ENCODE data around the gene BBS9. TPM values are rescaled to one million over a fixed set of nuclear protein-coding genes. Genes with fewer than 3 reads are reported as not detected.

Gene BBS9
- total and polyA plus RNA-seq, 7 donors = 2.4 to 36.6 (median 30.5) TPM

GRCh38 chr7:33099154-33099940, 30.0 kb upstream of the BBS9 start:
- DNase-seq = no peak
- H3K4me3 ChIP-seq = no peak overlapping the region
- peaks cover 7 to 79% (median 51%) of the 10 kb centered on the region in 4 donors for H3K36me3 ChIP-seq
- 67 to 95% methylated on average over 4 of the region's 4 CpGs for WGBS, 2 donors
- H3K4me1 ChIP-seq = peaks cover 0 to 13% (median 2%) of the 10 kb centered on the region in 4 donors
- peak overlapping the region in 1 of 4 donors; percentile 42 for H3K27ac ChIP-seq
- intact Hi-C loops (cut with DNase I) = no loop called here
- no peaks in the 10 kb centered on the region for H3K27me3 ChIP-seq
- TF ChIP-seq, protein P1, sequence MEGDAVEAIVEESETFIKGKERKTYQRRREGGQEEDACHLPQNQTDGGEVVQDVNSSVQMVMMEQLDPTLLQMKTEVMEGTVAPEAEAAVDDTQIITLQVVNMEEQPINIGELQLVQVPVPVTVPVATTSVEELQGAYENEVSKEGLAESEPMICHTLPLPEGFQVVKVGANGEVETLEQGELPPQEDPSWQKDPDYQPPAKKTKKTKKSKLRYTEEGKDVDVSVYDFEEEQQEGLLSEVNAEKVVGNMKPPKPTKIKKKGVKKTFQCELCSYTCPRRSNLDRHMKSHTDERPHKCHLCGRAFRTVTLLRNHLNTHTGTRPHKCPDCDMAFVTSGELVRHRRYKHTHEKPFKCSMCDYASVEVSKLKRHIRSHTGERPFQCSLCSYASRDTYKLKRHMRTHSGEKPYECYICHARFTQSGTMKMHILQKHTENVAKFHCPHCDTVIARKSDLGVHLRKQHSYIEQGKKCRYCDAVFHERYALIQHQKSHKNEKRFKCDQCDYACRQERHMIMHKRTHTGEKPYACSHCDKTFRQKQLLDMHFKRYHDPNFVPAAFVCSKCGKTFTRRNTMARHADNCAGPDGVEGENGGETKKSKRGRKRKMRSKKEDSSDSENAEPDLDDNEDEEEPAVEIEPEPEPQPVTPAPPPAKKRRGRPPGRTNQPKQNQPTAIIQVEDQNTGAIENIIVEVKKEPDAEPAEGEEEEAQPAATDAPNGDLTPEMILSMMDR (IDR thresholded peaks at IDR 0.05) = no peak
- no peak for TF ChIP-seq POLR2A (IDR thresholded peaks at IDR 0.05)
- no peak for TF ChIP-seq POLR2AphosphoS5 (IDR thresholded peaks at IDR 0.05)
- no peak for TF ChIP-seq EP300 (IDR thresholded peaks at IDR 0.05)
- no peaks in the 10 kb centered on the region for H3K9me3 ChIP-seq

- Histone ChIP-seq H3K27me3 (no peaks in the 10 kb centered on the region), H3K4me1 (peaks cover 0 to 17% (median 4%) of the 10 kb centered on the region in 4 donors), H3K36me3 (peaks cover 7 to 66% (median 46%) of the 10 kb centered on the region in 4 donors), H3K4me3 (no peak overlapping the region), H3K9me3 (no peaks in the 10 kb centered on the region), H3K27ac (no peak overlapping the region)
- TF ChIP-seq, protein P1 (IDR thresholded peaks at IDR 0.05) = no peak
- no peak for TF ChIP-seq POLR2A (IDR thresholded peaks at IDR 0.05)
- no peak for TF ChIP-seq POLR2AphosphoS5 (IDR thresholded peaks at IDR 0.05)
- TF ChIP-seq EP300 (IDR thresholded peaks at IDR 0.05) = no peak
- WGBS, 2 donors = 70 to 83% methylated on average over 3 of the region's 3 CpGs
- intact Hi-C loops (cut with DNase I) = no loop called here
- no peak for DNase-seq
These were observed 28.6 kb upstream of the BBS9 start for GRCh38 chr7:33100770-33101169.

GRCh38 chr7:33101906-33102305, 27.5 kb upstream of the BBS9 start:
- peaks cover 0 to 28% (median 12%) of the 10 kb centered on the region in 4 donors for H3K4me1 ChIP-seq
- H3K4me3 ChIP-seq = no peak overlapping the region
- 87 to 92% methylated on average over 3 of the region's 3 CpGs for WGBS, 2 donors
- no peaks in the 10 kb centered on the region for H3K9me3 ChIP-seq
- TF ChIP-seq EP300 (IDR thresholded peaks at IDR 0.05) (no peak), POLR2A (IDR thresholded peaks at IDR 0.05) (no peak), POLR2AphosphoS5 (IDR thresholded peaks at IDR 0.05) (no peak)
- TF ChIP-seq, protein P1 (IDR thresholded peaks at IDR 0.05) = no peak
- no peak for DNase-seq
- H3K27me3 ChIP-seq = no peaks in the 10 kb centered on the region
- peaks cover 7 to 55% (median 37%) of the 10 kb centered on the region in 4 donors for H3K36me3 ChIP-seq
- H3K27ac ChIP-seq = no peak overlapping the region
- intact Hi-C loops (cut with DNase I) = no loop called here

- intact Hi-C loops (cut with DNase I) = loop anchor here (2.0 to 5.0 kb wide), 4 partner anchors 45 to 307 kb away; partner anchors contain the start of genes KBTBD2 and NT5C3A
- Histone ChIP-seq H3K4me1 (peaks cover 0 to 39% (median 30%) of the 10 kb centered on the region in 4 donors), H3K27ac (peak overlapping the region in 1 of 4 donors; percentile 88), H3K9me3 (no peaks in the 10 kb centered on the region), H3K36me3 (peaks cover 5 to 15% (median 11%) of the 10 kb centered on the region in 4 donors), H3K4me3 (peak overlapping the region in 2 of 4 donors; percentile 95 to 99), H3K27me3 (no peaks in the 10 kb centered on the region)
- 46 to 50% methylated on average over 7 of the region's 7 CpGs for WGBS, 2 donors
- TF ChIP-seq, protein P1 (IDR thresholded peaks at IDR 0.05) = peak in 2 of 4 experiments; percentile 9 to 11
- TF ChIP-seq EP300 (IDR thresholded peaks at IDR 0.05) = no peak
- DNase-seq = no peak
These were observed 22.0 kb upstream of the BBS9 start for GRCh38 chr7:33107136-33108066.
